ENCODE measurements around the gene CCN5. TPM values are rescaled to one million over a fixed set of nuclear protein-coding genes. Genes with fewer than 3 reads are reported as not detected.

Gene CCN5
- total and polyA plus RNA-seq, 2 of the 13 experiments (the other 11 are each of a cell fraction or from before 2014, with no cell fraction given), result 0.12 TPM; not detected in 1

GRCh38 chr20:44706301-44707017 is 8.7 kb upstream of the CCN5 start:
- ChIA-PET CTCF (ENCODE audit: low intra/inter-chr PET ratio, low total read pairs) (no interaction called here), POLR2A (no interaction called here)
- no peak overlapping the region for H2AFZ ChIP-seq (ENCODE audit: low read length)
- no peak for FAIRE-seq
- no peak overlapping the region for H3K27ac ChIP-seq (ENCODE audit: extremely low read length, insufficient read depth, low read length)
- no peak overlapping the region for H3K4me2 ChIP-seq (ENCODE audit: low read depth, low read length)
- WGBS (ENCODE audit: low lambda C conversion rate), result 10% methylated on average over 9 of the region's 10 CpGs
- no peak for DNase-seq (ENCODE audit: low spot score)
- no peaks in the 10 kb centered on the region for H4K20me1 ChIP-seq (ENCODE audit: insufficient read depth, low read length)
- H3K4me3 ChIP-seq (replicated peaks in 1 of 3; ENCODE audit: insufficient read depth in 1 of 3, low read depth in 2 of 3, low read length in 3 of 3), result no peak overlapping the region
- in situ Hi-C loops (cut with HindIII; ENCODE audit: extremely low pct_ligation_motif_present, low pct_unique_long_range_greater_than_20kb) (no loop called here), intact Hi-C loops (cut with micrococcal nuclease; ENCODE audit: unreplicated experiment) (no loop called here)
- no peak for TF ChIP-seq TCF12 (IDR thresholded peaks at IDR 0.05)
- no peak for TF ChIP-seq TCF12 (CRISPR knock-in tag; IDR thresholded peaks at IDR 0.05)
- no TSS peak for BruUV-seq (replicated peaks)
- no peaks in the 10 kb centered on the region for H3K9me3 ChIP-seq (ENCODE audit: low read length)
- H3K79me2 ChIP-seq (ENCODE audit: insufficient read depth, low read length), result no peaks in the 10 kb centered on the region
- no peaks in the 10 kb centered on the region for H3K36me3 ChIP-seq (replicated peaks in 1 of 2; ENCODE audit: control insufficient read depth in 1 of 2, insufficient read depth in 2 of 2, low read length in 2 of 2)
- H3K27me3 ChIP-seq (ENCODE audit: control insufficient read depth in 1 of 2, insufficient read depth in 2 of 2, low read length in 2 of 2), result peaks cover 3 to 34% of the 10 kb centered on the region in 2 experiments; a peak in 3 of 5 replicates
- no peak; the same call in 2 of the 3 replicates for ATAC-seq
- H3K4me1 ChIP-seq (ENCODE audit: insufficient read depth, low read length), result peaks cover 8% of the 10 kb centered on the region; the same call in 1 of the 2 replicates
- no peak overlapping the region for H3K9ac ChIP-seq (ENCODE audit: insufficient read depth, low read depth, low read length)

- DNase-seq (ENCODE audit: low spot score) (no peak), ATAC-seq (no peak), FAIRE-seq (no peak)
- 34% methylated on average over 5 of the region's 5 CpGs for WGBS (ENCODE audit: low lambda C conversion rate)
- Histone ChIP-seq H3K9ac (ENCODE audit: insufficient read depth, low read depth, low read length) (no peak overlapping the region), H4K20me1 (ENCODE audit: insufficient read depth, low read length) (no peaks in the 10 kb centered on the region), H3K4me1 (ENCODE audit: insufficient read depth, low read length) (peaks cover 8% of the 10 kb centered on the region; the same call in 1 of the 2 replicates), H3K4me2 (ENCODE audit: low read depth, low read length) (no peak overlapping the region), H3K4me3 (replicated peaks in 1 of 3; ENCODE audit: insufficient read depth in 1 of 3, low read depth in 2 of 3, low read length in 3 of 3) (no peak overlapping the region), H3K27ac (ENCODE audit: extremely low read length, insufficient read depth, low read length) (no peak overlapping the region), H3K27me3 (ENCODE audit: control insufficient read depth in 1 of 2, insufficient read depth in 2 of 2, low read length in 2 of 2) (peaks cover 3 to 35% of the 10 kb centered on the region in 2 experiments; a peak in 3 of 5 replicates), H3K36me3 (replicated peaks in 1 of 2; ENCODE audit: control insufficient read depth in 1 of 2, insufficient read depth in 2 of 2, low read length in 2 of 2) (no peaks in the 10 kb centered on the region), H3K79me2 (ENCODE audit: insufficient read depth, low read length) (no peaks in the 10 kb centered on the region), H2AFZ (ENCODE audit: low read length) (no peak overlapping the region), H3K9me3 (ENCODE audit: low read length) (no peaks in the 10 kb centered on the region)
- in situ Hi-C loops (cut with HindIII; ENCODE audit: extremely low pct_ligation_motif_present, low pct_unique_long_range_greater_than_20kb), result no loop called here
- ChIA-PET POLR2A (no interaction called here), CTCF (ENCODE audit: low intra/inter-chr PET ratio, low total read pairs) (no interaction called here)
- intact Hi-C loops (cut with micrococcal nuclease; ENCODE audit: unreplicated experiment), result no loop called here
- no TSS peak for BruUV-seq (replicated peaks)
- no peak for TF ChIP-seq ZNF362 (CRISPR knock-in tag; IDR thresholded peaks at IDR 0.05; ENCODE audit: borderline replicate concordance)
- no peak for TF ChIP-seq IKZF5 (CRISPR knock-in tag; IDR thresholded peaks at IDR 0.05)
- TF ChIP-seq IRF1 (CRISPR knock-in tag; IDR thresholded peaks at IDR 0.05; ENCODE audit: low read depth), result no peak
- TF ChIP-seq CBX1 (IDR thresholded peaks at IDR 0.05; ENCODE audit: low read depth), result no peak
- TF ChIP-seq ZNF513 (CRISPR knock-in tag; conservative IDR thresholded peaks at IDR 0.05), result no peak
- TF ChIP-seq BCL3 (CRISPR knock-in tag; IDR thresholded peaks at IDR 0.05), result no peak
- TF ChIP-seq ZFP90 (CRISPR knock-in tag; IDR thresholded peaks at IDR 0.05; ENCODE audit: borderline replicate concordance), result no peak
These were observed 8.1 kb upstream of the CCN5 start for GRCh38 chr20:44707018-44707579.
